GM19043 (cell line): Measurements from ENCODE around the gene GFPT2.
"Not testable (repeated sequence)": the region's sequence is repeated elsewhere in the genome, so short reads cannot be mapped to it uniquely, and the experiment has no call there.

Source experiments
- ATAC-seq: cut with Tn5 transposase; IDR thresholded peaks from one replicate; pipeline ENCODE4 v1.9.1; 2021; ENCODE audit warnings: low read depth; ENCODE audit not compliant: unreplicated experiment

Gene GFPT2

GRCh38 chr5:180313677-180314505 is 39.2 kb downstream of the GFPT2 start:
- no peak for ATAC-seq

GRCh38 chr5:180311216-180311615 is 41.9 kb downstream of the GFPT2 start:
- ATAC-seq: no peak

GRCh38 chr5:180306796-180307195 is 46.3 kb downstream of the GFPT2 start:
- no peak for ATAC-seq

DNA sequence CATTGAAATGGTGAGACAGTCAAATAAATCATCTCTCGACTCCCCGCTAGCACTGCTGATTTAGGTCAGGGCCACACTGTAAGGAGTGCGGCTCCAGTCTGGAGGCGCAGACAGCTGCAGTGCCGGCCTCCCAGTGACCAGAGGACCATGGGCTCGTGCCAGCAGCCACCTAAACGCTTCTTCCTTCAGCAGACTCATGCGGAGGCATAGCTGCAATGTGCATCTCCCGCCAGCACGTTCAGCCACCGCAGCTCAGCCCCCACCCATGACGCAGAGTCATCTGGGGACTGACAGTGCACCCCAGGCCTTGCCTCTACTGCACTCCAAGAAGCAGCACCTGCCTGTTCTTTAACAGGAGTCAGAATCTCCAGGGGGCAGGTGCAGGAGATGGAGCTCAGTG is 47.7 kb downstream of the GFPT2 start:
- ATAC-seq: no peak

GRCh38 chr5:180304431-180305375 is 48.4 kb downstream of the GFPT2 start:
- ATAC-seq: no peak

DNA sequence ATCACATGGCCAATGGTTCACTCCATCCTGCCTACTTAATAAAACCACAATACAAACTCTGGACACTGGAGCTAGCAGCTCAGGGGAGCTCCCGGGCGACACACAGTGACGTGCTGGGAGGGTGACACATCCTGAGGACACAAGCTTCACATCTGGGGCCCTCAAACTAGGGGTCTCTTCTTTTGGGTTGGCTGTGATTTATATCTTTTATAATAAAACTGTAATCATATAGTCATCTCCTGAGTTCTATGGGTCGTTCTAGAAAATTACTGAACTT is 49.2 kb downstream of the GFPT2 start:
- no peak for ATAC-seq

GRCh38 chr5:180303226-180304015 is 49.7 kb downstream of the GFPT2 start:
- ATAC-seq: no peak

GRCh38 chr5:180302256-180302655 is 50.9 kb downstream of the GFPT2 start:
- ATAC-seq: no peak

DNA sequence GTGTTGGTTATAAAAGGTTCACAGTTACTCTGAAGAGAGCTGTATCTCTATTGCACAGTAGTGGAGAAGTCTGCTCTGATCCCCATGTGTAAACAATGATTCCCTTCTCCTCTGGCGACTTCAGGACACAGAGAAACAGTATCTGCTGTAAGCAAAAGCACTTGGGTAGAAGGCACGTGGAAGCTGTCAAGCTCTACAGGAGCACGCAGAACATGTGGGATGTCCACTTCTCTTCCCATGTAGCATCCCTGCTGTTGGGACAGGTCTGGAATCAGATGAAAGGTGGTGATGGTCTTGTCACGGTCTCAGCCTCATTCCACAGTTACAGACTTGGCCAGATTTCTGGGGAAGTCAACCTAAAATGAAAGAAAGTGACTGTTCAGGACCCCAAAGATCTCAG is 51.9 kb downstream of the GFPT2 start:
- no peak for ATAC-seq

GRCh38 chr5:180299526-180299925 is 53.6 kb downstream of the GFPT2 start:
- ATAC-seq: no peak

DNA sequence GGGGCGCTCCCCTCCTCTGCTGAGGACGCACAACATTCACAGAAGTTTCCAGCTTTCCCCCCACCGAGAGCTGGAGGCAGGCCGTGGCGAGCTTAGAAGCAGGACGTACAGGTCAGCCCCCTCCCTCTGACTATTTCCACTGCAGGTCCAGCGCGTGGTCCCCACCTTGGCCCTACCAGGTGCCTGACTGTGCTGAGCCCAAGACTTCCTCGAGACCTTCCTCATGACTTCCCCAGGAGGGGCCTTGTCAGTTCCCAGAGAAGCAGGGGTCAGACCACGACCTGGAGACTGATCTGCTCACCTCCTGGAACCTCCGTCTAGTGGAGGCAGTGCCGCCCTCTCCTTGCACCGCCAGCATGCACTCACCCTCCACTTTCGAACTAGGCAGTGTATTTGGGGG is 54.1 kb downstream of the GFPT2 start:
- ATAC-seq: not testable (repeated sequence)

DNA sequence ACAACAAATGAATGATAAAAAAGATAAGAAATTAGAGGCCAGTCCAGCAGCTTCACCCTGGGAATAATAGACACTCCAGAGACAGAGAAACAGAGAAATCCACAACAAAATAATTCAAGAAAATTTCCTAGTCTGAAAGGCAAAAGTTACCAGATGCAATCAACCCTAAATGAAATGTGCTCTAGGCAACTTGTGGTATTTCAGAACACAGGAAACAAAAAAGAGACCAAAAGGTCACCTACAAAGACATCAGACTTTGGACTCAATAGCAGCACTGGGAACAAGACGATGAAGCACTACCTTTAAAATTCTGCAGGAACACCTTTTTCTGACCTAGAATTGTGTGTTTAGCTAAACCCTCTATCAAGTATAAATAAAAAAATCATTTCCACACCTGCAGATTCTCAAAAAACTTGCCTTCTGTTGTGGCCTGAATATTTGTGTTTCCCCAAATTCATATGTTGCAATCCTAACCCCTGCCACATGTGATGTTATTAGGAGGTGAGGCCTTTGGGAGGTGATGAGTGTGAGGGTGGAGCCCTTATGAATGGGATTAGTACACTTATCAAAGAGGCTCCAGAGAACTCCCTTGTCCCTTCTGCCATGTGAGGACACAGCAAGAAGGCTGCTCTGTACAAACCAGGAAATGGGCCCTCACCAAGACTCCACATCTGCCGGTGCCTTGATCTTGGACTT is 55.4 kb downstream of the GFPT2 start:
- ATAC-seq: no peak

GRCh38 chr5:180296771-180297170 is 56.4 kb downstream of the GFPT2 start:
- ATAC-seq: no peak

GRCh38 chr5:180294913-180295555 is 58.1 kb downstream of the GFPT2 start:
- ATAC-seq: no peak

DNA sequence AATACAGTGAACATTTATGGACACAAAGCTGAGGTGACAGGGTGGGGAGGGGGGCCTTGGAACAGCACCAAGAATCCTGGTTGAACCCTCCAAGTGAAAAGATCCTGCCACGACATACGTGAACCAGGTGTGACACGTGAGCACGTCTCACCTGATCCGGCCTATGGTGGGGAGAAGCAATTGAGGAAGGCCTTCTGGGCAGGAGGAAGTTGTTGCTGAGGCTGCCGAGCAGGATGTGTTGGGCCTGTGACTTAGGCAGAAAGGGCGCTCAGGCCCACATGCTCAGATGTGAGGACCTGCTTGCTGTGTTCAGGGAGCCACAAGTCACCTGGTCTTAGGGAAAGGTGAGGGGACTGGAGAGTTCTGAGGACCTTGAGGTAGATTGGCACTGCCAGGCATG is 58.7 kb downstream of the GFPT2 start:
- ATAC-seq: no peak

DNA sequence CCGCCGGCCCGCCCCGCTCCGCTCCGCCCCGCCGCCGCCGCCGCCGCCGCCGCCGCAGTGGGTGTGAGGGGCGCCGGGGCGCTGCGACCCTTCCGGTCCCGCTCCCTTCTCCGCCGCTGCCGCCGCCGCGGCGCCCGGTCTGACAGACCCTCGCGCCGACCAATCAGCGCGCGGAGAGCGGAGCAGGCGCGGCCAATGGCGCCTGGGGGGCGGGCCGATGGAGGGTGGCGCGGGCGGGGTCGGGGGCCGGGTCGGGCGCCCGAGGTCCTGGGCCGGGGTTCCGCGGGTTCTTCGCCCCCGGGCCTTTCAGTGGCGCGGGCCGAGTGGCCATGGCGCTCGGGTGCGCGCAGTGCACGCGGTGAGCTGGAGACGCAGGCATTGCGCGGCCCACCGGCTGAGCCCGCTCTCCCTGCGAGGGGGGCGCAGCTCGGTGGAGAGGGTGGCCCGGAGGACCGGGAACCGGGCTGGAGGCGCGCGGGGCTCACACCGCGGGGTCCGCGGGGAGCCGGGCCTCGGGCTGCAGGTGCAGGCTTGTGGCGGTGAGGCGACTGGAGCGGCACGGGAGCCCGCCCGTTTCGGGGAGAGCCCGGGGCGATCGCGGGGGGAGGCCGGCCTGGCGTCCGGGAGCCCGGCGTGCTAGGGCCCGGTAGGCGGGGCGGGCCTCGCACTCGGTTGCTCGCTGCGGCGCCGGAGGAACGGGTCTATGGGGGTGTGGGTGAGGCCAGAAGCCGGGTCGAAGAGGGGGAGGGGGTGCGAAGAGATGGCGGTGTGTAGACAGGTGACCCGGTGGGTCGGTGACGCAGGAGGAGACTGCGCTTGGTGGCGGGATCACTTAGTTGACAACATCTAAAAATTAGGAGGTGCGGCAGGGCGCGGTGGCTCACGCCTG is 60.9 kb downstream of the GFPT2 start, which contains the start of gene MAPK9:
Gene MAPK9 (minus strand): TSS at position 141 of the 889 bp plus-strand sequence. CDS start 11,522 bp downstream, outside the sequence.
- peak; percentile 79 for ATAC-seq

DNA sequence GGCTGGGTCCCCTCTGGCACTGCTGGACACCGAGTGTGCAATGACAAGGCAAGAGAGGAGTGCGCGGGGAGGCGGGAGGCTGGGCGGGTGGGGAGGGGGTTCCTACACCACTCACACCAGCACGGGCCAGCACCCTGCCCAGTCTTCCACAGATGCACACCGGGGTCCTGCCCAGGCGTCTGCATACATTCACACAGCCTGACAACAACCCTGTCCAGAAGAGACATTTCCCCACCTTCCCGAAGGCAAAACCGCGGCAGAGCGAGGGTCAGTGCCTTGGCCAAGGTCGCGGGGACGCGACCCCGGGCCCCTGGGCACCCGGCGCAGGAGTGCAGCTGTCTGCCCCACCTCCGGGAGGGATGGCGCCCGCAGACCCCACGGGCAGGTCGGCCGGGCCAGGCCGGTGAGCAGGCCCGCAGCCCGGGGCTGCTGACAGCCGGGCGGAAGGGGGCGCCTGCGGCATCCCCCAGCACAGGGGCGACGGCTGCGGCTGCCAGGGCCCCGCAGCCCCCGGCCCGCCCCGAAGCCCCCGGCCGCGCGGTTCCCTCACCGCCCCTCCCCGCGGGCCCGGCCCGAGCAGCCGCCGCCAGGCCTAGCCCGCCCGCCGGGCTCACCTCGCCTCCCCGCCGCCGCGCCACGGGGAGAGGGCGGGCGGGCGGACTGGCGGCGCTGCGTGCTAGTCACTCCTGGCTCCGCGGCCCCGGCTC is 61.7 kb downstream of the GFPT2 start:
- ATAC-seq: peak; percentile 28

DNA sequence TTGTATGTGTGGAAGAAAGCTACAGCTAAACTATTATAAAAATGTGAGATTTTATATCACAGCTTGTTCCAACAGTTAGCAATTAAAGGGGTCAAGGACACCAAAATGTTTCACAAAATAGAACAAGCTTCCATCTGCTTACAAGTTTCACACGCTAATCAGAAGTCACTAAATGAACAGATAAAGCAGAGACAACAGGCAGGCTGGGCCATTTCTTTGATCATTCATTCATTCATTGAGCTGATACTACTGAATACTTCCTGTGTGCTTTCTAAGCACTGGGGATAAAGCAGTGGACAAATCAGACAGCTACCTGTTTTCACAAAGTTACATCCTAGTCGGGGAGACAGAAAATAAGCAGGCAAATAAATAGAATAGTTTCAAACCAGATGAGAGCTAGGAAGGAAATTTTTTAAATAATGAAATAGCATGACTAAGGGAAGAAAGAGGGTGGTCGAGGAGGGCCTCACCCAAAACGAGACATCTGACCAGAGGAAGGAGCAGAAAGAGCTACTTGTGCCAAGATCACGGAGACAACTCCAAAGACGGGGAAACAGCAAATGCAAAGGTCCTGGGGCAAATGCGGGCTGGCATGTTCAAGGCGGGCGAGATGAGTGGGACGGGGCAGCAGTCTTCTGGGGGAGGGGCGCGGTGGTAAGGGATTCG is 62.4 kb downstream of the GFPT2 start:
- ATAC-seq: no peak
